Activated CD8-positive, alpha-beta T cell treated with anti-CD3 and anti-CD28 coated beads, Interleukin-2, amount 10 ng/mL, durations not matched to agents 7 days and 5 days (primary cell): ENCODE measurements around the gene CPNE2. TPM values are rescaled to one million over a fixed set of nuclear protein-coding genes. Genes with fewer than 3 reads are reported as not detected.
A peak's percentile ranks its signal among the peaks of the same experiment; 100 is the strongest.
"Not testable (repeated sequence)": the region's sequence is repeated elsewhere in the genome, so short reads cannot be mapped to it uniquely, and the experiment has no call there.

Experiments used
- ATAC-seq: fragments of 150-1000 bp; cut with Tn5 transposase; one replicate; pipeline ENCODE4 v1.10.0; 2021; ENCODE audit warnings: moderate library complexity
- CTCF ChIA-PET: fragments of 350-600 bp; sonication (Branson Sonifier 250); formaldehyde crosslinking; loops from one replicate; lab custom pipeline; 2021; ENCODE audit warnings: antibody characterized with exemption; lab: Charles Lee
- POLR2A ChIA-PET: fragments of 350-600 bp; sonication (Branson Sonifier 250); formaldehyde crosslinking; loops from one replicate; lab custom pipeline; 2021; ENCODE audit warnings: antibody characterized with exemption; lab: Charles Lee
- DNase-seq: peaks from one replicate; pipeline ENCODE4 v3.0.0-alpha.2; 2020
- H3K27ac Mint-ChIP-seq: one replicate; pipeline ENCODE4 v1.8.0; 2021; ENCODE audit warnings: mild to moderate bottlenecking, mixed read lengths
- H3K27me3 Mint-ChIP-seq: one replicate; pipeline ENCODE4 v1.8.0; 2021; ENCODE audit warnings: low read depth, mixed read lengths
- H3K36me3 Mint-ChIP-seq: one replicate; pipeline ENCODE4 v1.8.0; 2021; ENCODE audit warnings: low read depth, mixed read lengths
- H3K4me1 Mint-ChIP-seq: one replicate; pipeline ENCODE4 v1.8.0; 2021; ENCODE audit warnings: low read depth, mixed read lengths
- H3K4me3 Mint-ChIP-seq: one replicate; pipeline ENCODE4 v1.8.0; 2021; ENCODE audit warnings: mild to moderate bottlenecking, mixed read lengths
- H3K9me3 Mint-ChIP-seq: one replicate; pipeline ENCODE4 v1.8.0; 2022; ENCODE audit warnings: mixed read lengths; ENCODE audit not compliant: insufficient read depth
- total RNA-seq, 2 experiments: library from RNA; stranded (reverse); gene quantifications; one replicate each; pipeline ENCODE4 v1.2.3, GENCODE V29; 2021

CPNE2 gene
- total RNA-seq, 2 experiments from 2014 or later = 11.3 to 12.5 TPM

DNA sequence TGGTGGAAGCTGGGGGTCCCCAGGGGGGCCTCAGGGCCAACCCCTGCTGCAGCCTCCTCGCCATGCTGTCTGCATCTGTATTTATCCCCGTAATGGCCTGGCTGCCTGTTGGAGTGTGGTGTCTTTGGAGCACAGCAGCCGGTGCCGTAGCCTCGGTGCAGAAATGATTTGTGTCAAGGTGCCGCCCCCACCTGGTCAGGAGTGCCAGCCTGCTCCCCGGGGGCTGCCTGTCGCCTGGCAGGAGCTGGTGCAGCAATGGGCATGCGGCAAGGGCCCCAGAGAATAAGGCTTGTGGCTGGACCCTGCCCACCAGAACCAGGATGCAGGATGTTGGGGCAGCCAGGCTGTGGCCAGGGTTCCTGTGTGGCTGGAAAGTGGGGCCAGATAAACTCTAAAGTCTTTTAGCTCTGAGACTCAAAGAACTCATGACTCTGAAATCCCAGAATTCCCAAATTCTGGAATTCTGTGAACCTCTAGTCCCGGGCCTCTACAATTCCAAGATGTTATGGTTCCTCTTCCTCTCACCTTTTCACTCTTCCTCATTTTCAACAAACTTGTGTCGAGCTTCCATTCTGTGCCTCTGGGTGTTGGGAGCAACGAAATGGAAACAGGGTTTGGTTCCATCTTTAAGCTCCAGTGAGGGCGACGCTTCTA is 5.9 kb downstream of the CPNE2 start:
- H3K4me3 Mint-ChIP-seq = no peak overlapping the region
- H3K36me3 Mint-ChIP-seq = no peaks in the 10 kb centered on the region
- H3K27me3 Mint-ChIP-seq = peaks cover 20% of the 10 kb centered on the region
- H3K27ac Mint-ChIP-seq = no peak overlapping the region
- H3K9me3 Mint-ChIP-seq = no peaks in the 10 kb centered on the region
- DNase-seq = no peak
- ChIA-PET CTCF (interaction anchor here (0.9 to 8.2 kb wide), 6 partner anchors 13 to 133 kb away, joined by 3 to 53 read pairs (median 3); no protein-coding TSS in a partner anchor), POLR2A (no interaction called here)
- H3K4me1 Mint-ChIP-seq = peaks cover 19% of the 10 kb centered on the region
- no peak for ATAC-seq

DNA sequence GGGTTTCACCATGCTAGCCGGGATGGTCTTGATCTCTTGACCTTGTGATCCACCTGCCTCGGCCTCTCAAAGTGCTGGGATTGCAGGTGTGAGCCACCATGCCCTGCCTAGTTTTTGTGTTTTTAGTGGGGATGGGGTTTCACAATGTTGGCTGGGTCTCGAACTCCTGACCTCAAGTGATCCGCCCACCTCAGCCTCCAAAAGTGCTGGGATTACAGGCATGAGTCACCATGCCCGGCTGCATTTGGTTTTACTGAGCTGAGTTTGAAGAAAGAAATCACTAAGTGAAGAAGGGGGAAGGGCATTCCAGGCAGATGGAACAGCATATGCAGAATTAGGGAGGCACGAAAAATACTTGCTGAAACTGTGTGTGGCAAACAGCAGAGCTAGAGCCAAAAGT is 7.6 kb downstream of the CPNE2 start:
- DNase-seq, POLR2A ChIA-PET, H3K27me3 Mint-ChIP-seq, H3K27ac Mint-ChIP-seq, H3K9me3 Mint-ChIP-seq, H3K4me3 Mint-ChIP-seq, H3K36me3 Mint-ChIP-seq, ATAC-seq: not testable (repeated sequence)
- CTCF ChIA-PET = interaction anchor here (1.3 to 8.2 kb wide), 3 partner anchors 15 to 35 kb away, joined by 3 to 53 read pairs (median 4); no protein-coding TSS in a partner anchor
- H3K4me1 Mint-ChIP-seq = peaks cover 27% of the 10 kb centered on the region

DNA sequence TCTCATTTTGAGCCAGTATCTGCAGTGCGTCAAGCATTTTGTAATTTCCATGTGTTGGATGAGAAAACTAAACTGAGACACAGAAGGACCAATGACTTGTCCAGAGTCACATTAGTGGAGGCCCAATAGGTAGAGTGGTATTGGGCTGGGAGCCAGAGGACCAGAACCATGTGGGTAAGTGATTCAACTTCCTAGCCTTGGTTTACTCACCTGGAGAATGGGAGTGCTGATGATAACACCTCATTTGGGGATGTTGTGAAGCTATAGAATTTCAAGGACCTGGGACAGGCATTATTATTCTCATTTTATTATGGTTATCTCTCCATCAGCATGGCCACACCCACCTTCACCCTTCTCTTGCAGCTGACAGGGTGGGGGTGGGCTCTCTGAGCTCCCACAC is 8.1 kb downstream of the CPNE2 start:
- DNase-seq = no peak
- peaks cover 32% of the 10 kb centered on the region for H3K4me1 Mint-ChIP-seq
- no peak for ATAC-seq
- CTCF ChIA-PET = interaction anchor here (1.3 to 8.2 kb wide), 4 partner anchors 11 to 35 kb away, joined by 3 to 53 read pairs (median 4); no protein-coding TSS in a partner anchor
- no peak overlapping the region for H3K27ac Mint-ChIP-seq
- no peak overlapping the region for H3K4me3 Mint-ChIP-seq
- H3K36me3 Mint-ChIP-seq = no peaks in the 10 kb centered on the region
- peaks cover 4% of the 10 kb centered on the region for H3K27me3 Mint-ChIP-seq
- POLR2A ChIA-PET = no interaction called here
- H3K9me3 Mint-ChIP-seq = no peaks in the 10 kb centered on the region

DNA sequence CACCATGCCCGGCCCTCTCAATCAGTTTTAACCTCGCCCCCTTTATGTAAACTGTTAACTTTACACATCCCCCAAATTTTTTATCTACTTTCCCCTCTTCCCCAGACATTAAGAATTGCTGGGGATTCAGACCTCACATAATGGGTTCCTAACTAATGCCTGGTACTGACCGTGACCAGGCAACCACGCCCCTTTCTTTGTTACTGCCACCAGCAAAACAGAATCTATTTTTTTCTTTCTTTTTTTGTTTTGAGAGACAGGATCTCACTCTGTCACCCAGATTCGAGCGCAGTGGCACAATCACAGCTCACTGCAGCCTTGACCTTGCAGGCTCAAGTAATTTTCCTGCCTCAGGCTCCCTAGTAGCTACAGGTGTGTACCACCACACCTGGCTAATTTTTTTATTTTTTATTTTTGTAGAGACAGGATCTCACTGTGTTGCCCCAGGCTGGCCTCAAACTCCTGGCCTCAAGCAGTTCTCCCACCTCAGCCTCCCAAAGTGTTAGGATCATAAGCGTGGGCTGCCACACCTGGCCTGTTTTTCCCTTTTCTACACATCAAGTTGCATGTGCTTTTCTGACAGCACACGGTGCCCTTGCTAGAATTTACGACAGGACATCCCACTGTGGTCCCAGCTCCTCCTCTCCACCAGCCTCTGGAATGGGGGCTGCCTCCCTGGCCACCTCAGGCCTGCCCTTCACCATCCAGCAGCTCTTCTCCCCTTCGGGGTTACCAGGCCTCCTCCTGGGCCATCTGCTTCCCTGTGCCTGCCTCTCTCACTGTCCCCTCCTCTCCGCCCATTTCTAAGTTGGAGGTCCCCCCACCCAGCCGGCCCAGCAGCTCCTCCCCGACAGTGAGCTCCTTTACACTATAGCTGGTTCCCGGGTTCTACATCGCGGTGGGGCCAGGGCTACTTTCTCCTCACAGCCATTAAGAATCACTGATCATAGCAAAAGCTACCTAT is 10.8 kb downstream of the CPNE2 start:
- no peak for ATAC-seq
- POLR2A ChIA-PET = no interaction called here

DNA sequence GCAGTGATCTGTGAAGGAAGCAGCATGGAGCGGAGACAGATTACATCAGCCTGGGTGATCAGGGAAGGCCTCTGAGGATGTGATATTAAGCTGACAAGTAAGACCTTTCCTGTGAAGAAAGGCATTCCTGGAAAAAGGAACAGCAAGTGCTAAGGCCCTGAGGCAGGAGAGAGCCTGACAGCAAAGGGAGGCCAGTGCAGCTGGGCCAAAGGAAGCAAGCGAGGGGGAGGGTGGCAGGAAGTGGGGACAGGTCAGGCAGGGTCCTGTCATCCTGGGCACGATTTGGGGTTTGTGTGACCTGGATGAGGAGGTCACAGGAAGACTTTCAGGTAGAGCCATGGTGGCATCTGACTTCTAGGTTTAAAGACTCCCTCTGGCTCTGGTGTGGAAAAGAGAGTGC is 12.3 kb downstream of the CPNE2 start:
- Mint-ChIP-seq H3K36me3 (no peaks in the 10 kb centered on the region), H3K9me3 (no peaks in the 10 kb centered on the region), H3K4me1 (peaks cover 40% of the 10 kb centered on the region), H3K27me3 (peaks cover 5% of the 10 kb centered on the region), H3K27ac (peak overlapping the region; percentile 73), H3K4me3 (peak overlapping the region; percentile 21)
- POLR2A ChIA-PET = no interaction called here
- ATAC-seq = peak; percentile 40
- CTCF ChIA-PET = interaction anchor here (1.6 to 1.9 kb wide), 2 partner anchors 12 to 81 kb away, joined by 3 to 5 read pairs; partner anchors contain the start of genes CPNE2, PSME3IP1 and RSPRY1
- DNase-seq = peak; percentile 40

More for the DNA sequence above, 10.8 kb downstream of the CPNE2 start:
- Mint-ChIP-seq H3K27me3 (peaks cover 4% of the 10 kb centered on the region), H3K27ac (peak overlapping the region; percentile 1), H3K9me3 (no peaks in the 10 kb centered on the region), H3K4me1 (peaks cover 48% of the 10 kb centered on the region), H3K4me3 (no peak overlapping the region), H3K36me3 (no peaks in the 10 kb centered on the region)
- no peak for DNase-seq
- CTCF ChIA-PET = interaction anchor here (0.9 to 1.5 kb wide), 2 partner anchors 10 to 57 kb away, joined by 3 to 7 read pairs; partner anchors contain the start of gene CPNE2

DNA sequence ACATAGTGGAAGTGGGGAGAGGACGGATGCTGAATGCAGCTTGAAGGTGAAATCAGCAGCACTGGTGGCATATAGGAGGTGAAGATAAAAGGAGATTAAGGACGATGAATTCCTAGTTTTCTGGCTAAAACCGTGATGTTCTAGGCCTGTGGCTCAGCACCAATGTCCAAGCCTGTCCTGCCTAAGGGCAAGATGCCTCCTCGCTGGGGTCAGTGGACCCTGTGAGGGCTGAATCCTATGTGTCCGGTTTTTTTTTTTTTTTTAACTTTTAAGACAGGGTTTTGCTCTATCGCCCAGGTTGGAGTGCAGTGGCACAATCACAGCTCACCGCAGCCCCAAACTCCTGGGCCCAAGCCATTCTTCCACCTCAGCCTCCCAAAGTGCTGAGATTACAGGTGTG is 12.8 kb downstream of the CPNE2 start:
- ATAC-seq (no peak), DNase-seq (no peak)
- no peaks in the 10 kb centered on the region for H3K9me3 Mint-ChIP-seq
- CTCF ChIA-PET = interaction anchor here (1.6 to 1.9 kb wide), 2 partner anchors 13 to 80 kb away, joined by 3 to 5 read pairs; partner anchors contain the start of genes CPNE2, PSME3IP1 and RSPRY1
- peak overlapping the region; percentile 73 for H3K27ac Mint-ChIP-seq
- peaks cover 40% of the 10 kb centered on the region for H3K4me1 Mint-ChIP-seq
- no peaks in the 10 kb centered on the region for H3K36me3 Mint-ChIP-seq
- H3K27me3 Mint-ChIP-seq = peaks cover 4% of the 10 kb centered on the region
- POLR2A ChIA-PET = no interaction called here
- H3K4me3 Mint-ChIP-seq = peak overlapping the region; percentile 21

DNA sequence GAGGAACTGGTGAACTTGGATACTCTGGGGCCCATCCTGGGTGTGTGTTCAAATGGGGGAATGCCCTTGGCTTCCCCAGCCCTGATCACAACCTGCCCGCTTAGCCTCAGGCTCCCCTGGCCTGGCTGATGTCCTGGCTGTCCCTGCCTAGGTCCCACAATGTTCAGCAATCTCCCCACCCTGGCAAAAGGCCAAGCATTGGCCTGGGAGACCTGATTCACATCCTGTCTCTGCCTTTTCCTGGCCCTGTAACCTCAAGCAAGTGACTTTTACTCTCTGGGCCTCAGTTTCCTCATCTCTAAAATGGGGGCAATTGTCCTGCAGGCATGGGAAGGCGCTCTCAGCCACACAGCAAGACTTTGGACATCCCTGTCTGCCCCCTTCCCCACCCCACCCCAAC is 14.4 kb downstream of the CPNE2 start:
- H3K27ac Mint-ChIP-seq = peak overlapping the region; percentile 31
- H3K27me3 Mint-ChIP-seq = peaks cover 4% of the 10 kb centered on the region
- no peaks in the 10 kb centered on the region for H3K36me3 Mint-ChIP-seq
- peaks cover 40% of the 10 kb centered on the region for H3K4me1 Mint-ChIP-seq
- CTCF ChIA-PET = interaction anchor here (1.1 to 1.2 kb wide), 3 partner anchors 14 to 23 kb away, joined by 3 to 7 read pairs (median 4); partner anchors contain the start of gene CPNE2
- POLR2A ChIA-PET = no interaction called here
- no peaks in the 10 kb centered on the region for H3K9me3 Mint-ChIP-seq
- no peak for DNase-seq
- no peak for ATAC-seq
- no peak overlapping the region for H3K4me3 Mint-ChIP-seq

DNA sequence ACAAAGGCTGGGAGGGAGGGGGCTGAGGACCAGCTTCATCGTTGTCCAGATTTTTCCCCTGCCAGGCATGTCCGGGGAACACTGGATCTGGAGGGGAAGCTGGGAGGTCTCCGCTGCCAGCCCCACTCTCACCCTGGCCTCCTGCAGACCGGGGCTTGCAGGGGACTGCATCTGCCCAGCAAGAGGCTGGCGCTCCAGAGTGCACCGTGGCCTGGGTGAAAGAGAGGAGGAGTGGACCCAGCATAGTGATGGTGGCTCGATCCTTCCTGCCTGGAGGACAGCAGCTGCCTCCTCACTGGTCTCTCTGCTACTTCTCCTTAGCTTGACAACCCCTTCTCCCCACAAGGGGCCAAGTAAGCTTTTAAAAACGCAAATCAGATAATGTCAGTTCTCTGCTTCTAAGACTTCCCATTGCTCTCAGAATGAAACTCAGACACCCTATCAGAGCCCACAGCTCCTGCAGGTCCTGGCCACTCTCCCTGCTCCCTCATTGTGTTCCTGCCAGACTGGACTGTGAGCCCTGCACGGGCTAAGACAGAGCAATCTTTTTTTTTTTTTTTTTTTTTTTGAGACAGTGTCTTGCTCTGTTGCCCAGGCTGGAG is 15.0 kb downstream of the CPNE2 start:
- no peak overlapping the region for H3K27ac Mint-ChIP-seq
- no peaks in the 10 kb centered on the region for H3K9me3 Mint-ChIP-seq
- ChIA-PET CTCF (interaction anchor here (1.1 to 1.2 kb wide), 3 partner anchors 15 to 23 kb away, joined by 3 to 7 read pairs (median 4); partner anchors contain the start of gene CPNE2), POLR2A (interaction anchor here (0.7 kb wide), 1 partner anchor 16 kb away, joined by 4 read pairs; no protein-coding TSS in a partner anchor)
- no peak for DNase-seq
- no peaks in the 10 kb centered on the region for H3K36me3 Mint-ChIP-seq
- H3K4me3 Mint-ChIP-seq = no peak overlapping the region
- H3K4me1 Mint-ChIP-seq = peaks cover 40% of the 10 kb centered on the region
- ATAC-seq = no peak
- peaks cover 4% of the 10 kb centered on the region for H3K27me3 Mint-ChIP-seq

DNA sequence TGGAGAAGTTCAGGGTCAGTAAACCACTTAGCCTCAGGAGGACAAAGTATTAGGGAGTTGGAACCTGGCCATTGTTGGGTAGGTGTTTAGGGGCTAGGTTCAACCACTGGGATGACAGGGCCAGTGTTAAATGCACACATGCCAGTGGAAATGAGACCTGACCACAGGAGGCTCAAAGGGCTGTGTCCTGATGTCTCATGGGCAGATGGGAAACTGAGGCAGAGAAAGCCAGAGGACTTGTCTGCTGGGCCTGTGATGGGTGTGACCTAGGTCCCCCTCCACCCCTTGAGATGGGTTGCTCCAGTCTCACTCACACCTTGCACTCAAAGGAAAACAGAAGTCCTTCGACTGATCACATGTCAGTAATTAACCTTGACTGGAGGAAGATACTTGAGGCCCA is 16.0 kb downstream of the CPNE2 start:
- Mint-ChIP-seq H3K4me3 (no peak overlapping the region), H3K27me3 (peaks cover 4% of the 10 kb centered on the region), H3K9me3 (no peaks in the 10 kb centered on the region), H3K4me1 (peaks cover 40% of the 10 kb centered on the region), H3K27ac (no peak overlapping the region), H3K36me3 (no peaks in the 10 kb centered on the region)
- no peak for ATAC-seq
- ChIA-PET CTCF (interaction anchor here (1.1 kb wide), 1 partner anchor 24 kb away, joined by 3 read pairs; no protein-coding TSS in a partner anchor), POLR2A (no interaction called here)
- no peak for DNase-seq

DNA sequence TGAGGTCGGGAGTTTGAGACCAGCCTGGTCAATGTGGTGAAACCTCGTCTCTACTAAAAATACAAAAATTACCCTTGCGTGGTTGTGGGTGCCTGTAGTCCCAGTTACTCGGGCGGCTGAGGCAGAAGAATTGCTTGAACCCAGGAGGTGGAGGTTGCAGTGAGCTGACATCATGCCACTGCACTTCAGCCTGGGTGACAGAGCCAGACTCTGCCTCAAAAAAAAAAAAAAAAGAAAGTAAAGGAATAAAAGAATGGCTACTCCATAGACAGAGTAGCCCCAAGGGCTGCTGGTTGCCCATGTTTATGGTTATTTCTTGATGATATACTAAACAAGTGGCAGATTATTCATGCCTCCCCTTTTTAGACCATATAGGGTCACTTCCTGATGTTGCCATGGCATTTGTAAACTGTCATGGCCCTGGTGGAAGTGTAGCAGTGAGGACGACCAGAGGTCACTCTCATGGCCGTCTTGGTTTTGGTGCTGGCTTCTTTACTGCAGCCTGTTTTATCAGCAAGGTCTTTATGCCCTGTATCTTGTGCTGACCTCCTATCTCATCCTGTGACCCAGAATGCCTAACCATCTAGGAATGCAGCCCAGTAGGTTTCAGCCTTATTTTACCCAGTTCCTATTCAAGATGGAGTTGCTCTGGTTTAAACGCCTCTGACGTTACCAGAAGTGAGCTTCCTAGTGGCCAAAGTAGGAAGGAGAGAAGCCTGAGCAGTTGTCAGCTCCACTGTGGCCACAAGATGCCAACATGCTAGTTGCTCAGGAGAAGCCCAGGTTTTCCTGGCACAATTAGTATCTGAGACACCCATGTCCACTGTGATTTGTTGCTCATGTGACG is 17.1 kb downstream of the CPNE2 start:
- POLR2A ChIA-PET, H3K27ac Mint-ChIP-seq, ATAC-seq, H3K27me3 Mint-ChIP-seq, H3K36me3 Mint-ChIP-seq, DNase-seq, H3K9me3 Mint-ChIP-seq, H3K4me3 Mint-ChIP-seq: not testable (repeated sequence)
- H3K4me1 Mint-ChIP-seq = peaks cover 34% of the 10 kb centered on the region
- CTCF ChIA-PET = interaction anchor here (1.0 to 4.0 kb wide), 4 partner anchors 17 to 25 kb away, joined by 3 to 13 read pairs (median 3); partner anchors contain the start of gene CPNE2
